Forelimb muscle (tissue), 1 donor: ENCODE data around the gene PITPNC1. TPM values are rescaled to one million over a fixed set of nuclear protein-coding genes. Genes with fewer than 3 reads are reported as not detected.
A peak's percentile ranks its signal among the peaks of the same experiment; 100 is the strongest.
"Not testable (repeated sequence)": the region's sequence is repeated elsewhere in the genome, so short reads cannot be mapped to it uniquely, and the experiment has no call there.

ENCODE experiments used
- DNase-seq: peaks from one replicate; pipeline ENCODE4 v3.0.0-alpha.2; 2013; ENCODE audit warnings: low read depth
- polyA plus RNA-seq: library from polyadenylated mRNA; unstranded; fragments of 120-200 nt; gene quantifications from one replicate; pipeline ENCODE4 v1.2.1, GENCODE V29; 2013; ENCODE audit not compliant: insufficient read length

Gene PITPNC1
- polyA plus RNA-seq, 1 donor: 9.4 TPM

DNA sequence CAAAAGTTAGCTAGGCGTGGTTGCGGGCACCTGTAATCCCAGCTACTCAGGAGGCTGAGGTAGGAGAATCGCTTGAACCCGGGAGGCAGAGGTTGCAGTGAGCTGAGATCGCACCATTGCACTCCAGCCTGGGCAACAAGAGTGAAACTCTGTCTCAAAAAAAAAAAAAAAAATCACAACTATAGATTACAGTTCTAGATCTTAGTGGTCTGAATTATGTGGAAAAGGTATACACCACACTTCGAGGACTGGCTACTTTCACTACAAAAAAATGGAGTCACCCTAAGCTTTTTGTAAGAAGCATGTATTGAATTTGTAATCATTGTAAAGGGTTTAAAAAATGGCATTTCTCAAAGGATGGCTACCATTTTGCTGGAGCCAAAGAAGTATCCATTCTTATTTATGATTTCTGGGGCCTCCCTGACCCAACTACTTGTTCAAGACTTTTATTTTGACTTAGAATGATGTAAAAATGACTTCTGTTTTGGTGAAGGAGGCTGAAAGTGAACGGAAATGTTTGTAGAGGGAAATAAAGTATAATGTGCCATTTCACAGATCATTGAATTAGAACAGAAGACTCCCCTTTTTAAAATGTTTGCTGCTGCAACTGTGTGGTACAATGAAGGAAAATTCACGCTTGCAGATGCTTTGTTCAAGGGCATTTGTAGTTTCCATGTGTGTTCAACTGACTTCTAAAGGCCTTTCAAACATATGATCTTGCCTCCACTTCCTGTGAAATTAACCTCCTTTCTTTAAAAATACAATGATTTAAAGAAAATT, 303.6 kb downstream of the PITPNC1 start:
- DNase-seq: no peak

DNA sequence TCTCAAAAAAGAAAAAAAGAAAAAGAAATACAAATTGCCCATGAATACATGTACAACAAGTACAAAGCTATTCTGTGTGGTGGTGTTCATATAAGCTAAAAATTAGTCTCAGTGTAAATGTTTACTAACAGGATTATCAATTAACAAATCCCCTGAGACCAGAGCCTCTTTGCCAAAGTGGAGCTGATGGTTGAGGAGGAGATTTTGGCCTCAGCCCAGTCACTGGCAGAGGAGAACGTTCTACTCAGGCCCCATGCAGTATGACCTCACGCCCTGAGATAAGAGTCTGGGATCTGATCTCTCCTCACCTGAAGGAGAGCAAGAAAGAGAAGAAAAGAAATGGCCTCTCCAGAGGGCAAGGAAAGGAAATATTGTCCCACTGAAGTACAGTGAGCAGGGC, 305.1 kb downstream of the PITPNC1 start:
- no peak for DNase-seq

DNA sequence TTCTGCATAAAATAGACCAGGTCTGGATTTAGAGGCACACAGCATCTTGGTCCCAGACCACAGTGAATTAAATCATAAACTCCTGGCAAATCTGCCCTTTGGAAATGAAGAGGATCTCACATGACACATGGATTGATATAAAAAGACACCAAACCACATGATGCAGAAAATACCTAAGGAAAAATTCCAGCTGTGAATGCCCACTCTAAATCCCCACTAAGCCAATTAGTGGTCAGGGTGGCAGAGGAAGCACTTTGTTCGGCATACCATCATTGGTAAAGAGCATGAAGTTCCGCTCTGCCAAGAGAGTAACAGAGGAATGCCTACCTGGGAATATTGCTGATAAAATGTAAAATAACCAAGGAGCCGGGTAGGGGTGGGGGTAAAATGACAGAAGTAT, 308.3 kb downstream of the PITPNC1 start:
- DNase-seq: no peak

DNA sequence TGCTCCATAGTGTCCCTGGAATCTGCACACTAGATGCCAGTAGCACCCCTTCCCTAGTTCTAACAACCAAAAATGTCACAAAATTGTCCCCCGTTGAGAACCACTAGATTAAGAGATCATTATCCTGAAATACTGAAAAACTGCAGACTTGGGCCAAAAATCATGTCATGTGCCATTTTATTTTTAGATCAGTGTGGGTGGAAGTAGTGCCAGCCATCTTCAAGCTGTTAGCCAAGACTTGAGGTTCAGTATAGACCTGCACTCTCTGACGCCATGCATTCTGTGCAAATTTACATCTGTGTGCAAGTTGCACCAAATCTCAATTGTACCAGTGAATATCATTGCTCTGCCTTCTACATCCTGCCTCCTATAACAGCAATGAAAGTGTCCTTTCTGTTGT, 309.2 kb downstream of the PITPNC1 start:
- no peak for DNase-seq

DNA sequence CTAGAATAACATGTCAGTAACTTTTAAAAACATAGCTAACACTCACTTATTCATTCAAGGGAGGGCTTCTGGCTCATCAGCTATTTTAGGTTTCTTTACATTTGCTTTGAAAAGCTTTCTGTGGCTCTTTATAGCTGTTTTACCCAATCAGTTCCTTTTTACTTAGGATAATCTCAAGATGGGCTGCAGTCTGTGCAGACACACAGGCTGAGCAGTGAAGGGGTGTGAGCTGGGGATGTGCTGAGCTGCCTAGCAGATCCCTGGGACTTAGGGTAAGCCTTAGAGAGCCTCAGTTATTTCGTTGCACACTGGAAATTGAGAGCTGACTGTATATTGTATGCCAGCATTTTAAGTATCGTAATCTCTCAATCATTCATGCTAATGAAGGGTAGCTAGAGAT, 310.4 kb downstream of the PITPNC1 start:
- no peak for DNase-seq

DNA sequence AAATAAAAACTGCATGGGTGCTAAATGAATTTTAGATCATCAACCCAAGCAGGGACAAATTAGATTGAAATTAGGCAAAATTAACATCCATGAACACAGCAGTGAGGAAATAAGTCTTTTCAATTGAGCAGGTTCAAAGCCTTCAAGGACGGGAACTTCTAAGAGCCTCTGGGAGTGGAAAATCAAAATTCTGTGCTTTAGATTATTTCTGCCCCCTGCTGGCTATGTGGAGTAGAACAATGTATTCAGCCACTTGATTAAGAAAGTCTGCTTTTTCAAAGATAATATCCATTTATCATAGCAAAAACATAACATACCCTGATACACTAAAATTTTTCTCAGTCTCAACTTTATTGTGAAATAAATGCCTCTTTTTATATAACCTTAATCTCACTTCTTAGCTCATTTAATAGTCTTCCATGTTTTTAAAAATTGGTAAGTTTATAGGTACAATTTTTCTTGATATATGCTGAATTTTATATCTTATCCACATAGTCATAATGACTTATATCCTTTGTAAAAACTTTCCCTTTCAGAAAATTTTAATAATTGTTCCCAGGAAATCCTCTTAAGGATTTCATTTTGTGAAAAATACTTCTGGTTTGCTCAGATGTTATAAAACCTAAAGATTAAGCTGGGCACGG, 312.6 kb downstream of the PITPNC1 start:
- peak; percentile 49 for DNase-seq

DNA sequence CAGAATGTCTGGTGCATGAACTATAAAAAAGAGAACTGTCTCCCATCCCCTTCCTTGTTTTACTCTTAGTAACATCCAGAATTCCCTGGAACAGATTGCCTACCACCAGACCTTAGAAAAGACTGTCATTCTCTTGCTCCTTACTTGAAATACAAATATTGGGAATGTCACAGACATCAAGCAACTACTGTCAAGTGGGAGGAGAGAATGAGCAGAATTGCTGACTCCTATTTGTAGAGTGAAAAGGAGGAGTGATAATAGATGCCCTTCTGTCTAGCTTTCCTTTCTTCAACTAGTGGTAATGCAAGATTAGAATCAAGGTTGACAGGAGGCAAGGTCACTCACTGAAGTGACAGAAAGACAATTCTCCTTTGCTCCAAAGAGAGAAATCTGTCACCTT, 316.7 kb downstream of the PITPNC1 start:
- DNase-seq: no peak

DNA sequence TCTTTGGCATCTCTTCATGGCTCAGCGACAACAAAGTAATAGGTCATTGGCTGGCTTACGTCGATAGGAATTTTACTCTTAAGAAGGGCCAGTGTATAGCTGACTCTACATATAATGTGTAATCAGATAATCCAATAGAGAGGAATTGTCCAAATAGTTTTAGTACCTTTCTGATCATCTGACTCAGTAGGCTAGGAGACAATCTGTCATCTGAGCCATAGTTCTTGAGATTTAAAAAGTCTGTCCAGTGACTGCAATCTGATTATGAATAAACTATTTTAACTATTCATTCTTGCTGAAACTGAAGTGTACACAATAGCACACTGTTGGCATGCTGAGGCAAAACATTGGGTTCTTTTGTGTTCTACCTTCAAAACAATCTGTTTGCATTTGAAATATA, 319.3 kb downstream of the PITPNC1 start:
- DNase-seq: no peak

DNA sequence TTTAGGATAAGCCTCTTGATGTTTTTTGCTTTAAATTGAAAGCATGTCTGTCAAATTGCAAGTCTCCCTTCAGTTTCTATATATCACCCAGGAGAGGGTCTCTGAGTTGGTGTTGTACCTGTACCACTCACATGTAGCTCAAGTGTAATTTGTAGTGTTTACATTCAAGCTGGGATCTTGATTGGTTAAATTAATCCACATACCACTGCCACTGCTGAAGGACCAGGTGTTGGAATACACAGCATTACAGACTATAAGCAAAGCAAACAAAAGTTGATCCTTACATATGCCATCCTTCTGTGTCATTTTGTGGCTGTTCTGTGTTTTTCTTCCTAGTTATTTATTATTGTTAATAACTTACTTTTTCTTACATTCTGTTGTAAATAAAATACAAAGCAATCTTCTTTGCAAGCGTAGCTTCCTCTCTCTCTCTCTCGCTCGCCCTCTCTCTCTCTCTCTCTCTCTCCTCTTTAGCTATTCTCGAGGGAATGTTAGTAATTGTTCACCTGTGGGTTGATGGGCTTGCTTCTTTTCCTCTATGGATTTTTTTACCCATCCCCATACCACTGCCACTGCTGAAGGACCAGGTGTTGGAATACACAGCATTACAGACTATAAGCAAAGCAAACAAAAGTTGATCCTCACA, 319.9 kb downstream of the PITPNC1 start:
- no peak for DNase-seq

DNA sequence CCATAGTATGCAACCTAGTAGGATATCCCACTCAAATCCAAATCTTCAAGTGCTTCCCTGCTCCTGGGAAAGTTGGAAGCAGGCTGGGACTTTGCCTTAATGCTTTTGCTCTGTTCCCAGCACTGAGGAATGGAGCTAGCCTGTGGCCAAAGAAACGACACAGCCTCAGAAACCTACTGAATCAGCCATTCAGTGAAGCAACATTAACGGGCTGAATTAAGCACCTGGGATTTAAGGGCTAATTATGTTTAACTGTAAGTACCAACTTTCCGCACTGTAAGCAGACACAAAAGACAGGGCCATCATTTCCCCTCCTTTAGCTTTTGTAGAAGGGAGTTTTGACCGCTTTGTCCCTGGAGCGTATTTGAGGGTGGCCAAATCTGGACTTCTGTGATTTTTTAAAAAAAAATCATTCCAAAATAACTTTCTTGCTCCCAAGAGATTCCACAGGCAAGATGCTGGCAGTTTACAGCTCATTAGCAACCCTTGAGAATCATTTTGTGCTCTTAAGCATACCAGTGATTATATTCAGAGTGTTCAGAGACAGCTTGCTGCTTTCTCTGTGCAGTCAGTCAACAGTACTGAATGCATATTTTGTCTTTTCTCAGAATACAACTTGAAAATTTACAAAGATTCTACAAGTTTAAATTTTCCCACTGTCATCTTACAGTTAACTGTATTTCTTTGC, 323.1 kb downstream of the PITPNC1 start:
- no peak for DNase-seq

DNA sequence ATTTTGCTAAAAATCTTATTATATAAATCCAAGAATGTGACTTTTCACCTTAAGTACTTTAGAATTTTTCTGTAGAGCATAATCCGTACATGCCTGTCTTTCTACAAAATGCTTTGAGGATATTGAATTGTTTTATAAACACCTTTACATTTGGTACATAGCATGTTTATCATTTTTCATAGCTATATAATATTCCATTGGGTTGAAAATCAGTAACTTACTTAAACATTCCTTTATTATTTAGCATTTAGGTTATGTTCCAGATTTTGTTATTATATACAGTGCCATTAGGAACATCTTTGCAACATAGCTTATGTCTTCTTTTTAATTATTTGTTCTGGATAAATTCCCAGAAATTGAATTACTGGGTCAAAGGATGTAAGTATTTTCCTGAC, 323.6 kb downstream of the PITPNC1 start:
- DNase-seq: no peak

DNA sequence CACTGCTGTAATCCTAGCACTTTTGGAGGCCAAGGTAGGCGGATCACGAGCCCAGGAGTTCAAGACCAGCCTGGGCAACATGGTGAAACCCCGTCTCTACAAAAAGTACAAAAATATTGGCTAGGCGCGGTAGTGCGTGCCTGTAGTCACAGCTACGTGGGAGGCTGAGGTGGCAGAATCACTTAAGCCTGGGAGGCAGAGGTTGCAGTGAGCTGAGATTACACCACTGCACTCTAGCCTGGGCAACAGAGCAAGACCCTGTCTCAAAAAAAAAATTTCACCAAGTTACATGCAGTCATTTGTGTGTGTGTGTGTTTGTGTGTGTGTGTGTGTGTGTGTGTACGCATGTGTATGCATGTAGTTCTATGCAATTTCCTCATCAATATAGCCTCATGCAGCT, 325.8 kb downstream of the PITPNC1 start:
- DNase-seq: not testable (repeated sequence)

DNA sequence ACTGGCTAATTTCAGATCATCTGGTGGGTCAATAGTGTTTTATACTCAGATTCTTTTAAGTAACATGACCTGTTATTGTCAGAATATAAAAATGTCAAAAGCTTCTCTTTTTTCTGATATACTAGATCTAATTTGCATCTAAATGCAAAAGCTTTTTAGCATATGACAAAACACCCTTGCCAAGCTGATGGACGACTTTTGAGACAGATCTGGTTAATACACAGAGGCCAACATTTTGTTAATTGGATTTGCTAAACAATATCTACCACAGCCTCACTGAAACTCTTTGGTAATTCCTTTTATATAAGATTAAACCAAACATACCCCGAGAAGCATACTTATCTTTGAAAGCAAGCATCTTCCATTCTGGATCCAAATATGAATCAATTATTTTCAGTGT, 330.4 kb downstream of the PITPNC1 start:
- no peak for DNase-seq

DNA sequence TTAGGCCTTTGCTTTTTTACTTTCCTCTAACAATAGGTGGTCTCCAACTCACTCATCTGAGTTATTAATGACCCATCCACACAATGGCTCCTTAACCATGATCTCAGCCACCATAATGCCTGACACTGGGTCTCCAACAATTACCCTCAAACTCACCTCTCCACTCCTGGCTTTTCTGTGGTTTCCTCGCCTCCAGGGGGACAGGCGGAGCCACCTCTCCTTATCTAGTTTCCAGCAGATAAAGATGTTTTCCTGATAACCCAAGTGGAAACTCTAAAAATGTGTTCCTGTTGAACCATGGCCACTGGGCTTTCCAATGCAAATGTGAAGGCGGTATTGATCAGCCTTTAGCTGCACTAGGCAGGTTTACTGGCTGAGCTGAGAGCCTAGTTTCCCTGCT, 331.3 kb downstream of the PITPNC1 start:
- DNase-seq: no peak

DNA sequence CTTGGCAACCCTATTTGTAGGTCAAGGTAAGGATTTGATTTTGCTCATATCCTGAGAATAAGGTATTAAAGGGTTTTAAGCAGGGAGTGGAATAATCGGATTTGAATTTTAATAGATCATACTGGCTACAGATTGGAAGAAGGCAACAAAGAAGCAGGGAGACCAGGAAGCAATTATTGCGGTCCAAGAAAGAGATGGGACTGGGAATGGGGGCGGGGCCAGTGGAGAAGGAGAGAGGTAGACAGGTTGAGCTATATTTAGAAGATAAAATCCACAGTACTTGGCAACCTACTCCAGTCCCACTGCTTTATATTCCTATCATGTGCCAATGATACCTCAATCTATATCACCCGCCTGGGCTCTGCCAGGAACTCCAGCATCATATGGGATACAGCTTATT, 334.8 kb downstream of the PITPNC1 start:
- no peak for DNase-seq

DNA sequence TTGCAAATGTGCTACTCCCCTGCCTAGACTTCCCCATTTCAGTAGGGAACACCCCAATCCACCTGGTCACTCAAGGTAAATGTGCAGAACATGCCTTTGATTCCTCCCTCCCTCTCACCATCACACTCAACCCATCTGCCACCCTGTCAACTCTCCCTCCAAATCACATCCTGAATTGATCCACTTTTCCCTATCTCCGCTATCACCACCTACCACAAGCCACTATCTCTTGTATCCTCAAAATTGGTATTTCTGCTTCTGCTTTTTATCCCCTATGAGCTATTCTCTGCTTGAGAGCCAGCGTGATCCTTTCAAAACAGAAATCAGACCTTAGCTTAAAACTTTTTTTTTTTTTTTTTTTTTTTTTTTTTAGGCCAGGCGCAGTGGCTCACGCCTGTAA, 335.3 kb downstream of the PITPNC1 start:
- no peak for DNase-seq

DNA sequence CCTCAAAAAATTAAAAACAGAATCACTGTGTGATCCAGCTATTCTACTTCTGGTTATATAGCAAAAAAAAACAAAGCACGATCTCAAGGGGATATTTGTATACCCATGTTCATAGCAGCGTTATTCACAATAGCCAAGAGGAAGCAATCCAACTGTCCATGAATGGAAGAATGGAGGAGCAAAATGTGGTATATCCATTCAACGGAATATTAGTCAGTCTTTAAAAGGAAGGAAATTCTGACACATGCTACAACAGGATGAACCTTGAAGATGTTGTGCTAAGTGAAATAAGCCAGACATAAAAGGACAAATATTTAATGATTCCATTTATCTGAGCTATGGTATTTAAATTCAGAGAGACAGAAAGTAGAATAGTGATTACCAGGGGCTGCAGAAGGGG, 336.1 kb downstream of the PITPNC1 start:
- DNase-seq: no peak

DNA sequence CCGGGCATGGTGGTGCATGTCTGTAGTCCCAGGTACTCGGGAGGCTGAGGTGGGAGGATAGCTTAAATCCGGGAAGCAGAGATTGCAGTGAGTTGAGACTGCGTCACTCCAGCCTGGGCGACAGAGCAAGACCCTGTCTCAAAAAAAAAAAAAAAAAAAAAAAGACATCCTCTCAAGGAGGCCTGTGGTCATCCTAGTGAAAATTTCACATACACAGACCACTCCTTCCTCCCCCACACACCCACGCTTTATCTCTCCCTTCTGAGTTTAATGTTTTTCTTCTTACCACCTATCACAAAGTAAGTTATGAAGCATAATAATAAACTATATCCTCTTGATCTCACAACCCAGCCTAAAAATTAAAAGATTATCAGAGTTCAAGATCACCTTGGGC, 339.3 kb downstream of the PITPNC1 start:
- DNase-seq: no peak

DNA sequence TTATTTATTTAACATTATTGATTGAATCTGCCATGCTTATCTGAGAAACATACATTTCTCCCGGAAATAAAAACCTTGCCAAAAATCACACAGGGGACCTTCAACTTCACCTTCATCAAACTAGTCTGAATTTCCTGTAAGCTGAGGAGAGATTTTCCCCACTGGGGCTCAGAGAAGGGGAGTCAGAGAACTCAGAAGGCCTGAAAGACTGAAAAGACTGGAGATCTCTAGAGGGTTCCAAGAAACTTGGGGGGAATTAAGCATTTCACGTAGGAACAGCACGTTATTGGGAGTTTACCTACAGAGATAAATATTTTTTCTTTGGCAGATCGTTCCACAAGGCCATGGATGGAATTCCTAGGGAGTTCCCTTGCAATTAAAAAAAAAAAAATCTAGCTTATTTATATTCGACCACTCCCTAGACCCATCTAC, 340.1 kb downstream of the PITPNC1 start:
- no peak for DNase-seq

DNA sequence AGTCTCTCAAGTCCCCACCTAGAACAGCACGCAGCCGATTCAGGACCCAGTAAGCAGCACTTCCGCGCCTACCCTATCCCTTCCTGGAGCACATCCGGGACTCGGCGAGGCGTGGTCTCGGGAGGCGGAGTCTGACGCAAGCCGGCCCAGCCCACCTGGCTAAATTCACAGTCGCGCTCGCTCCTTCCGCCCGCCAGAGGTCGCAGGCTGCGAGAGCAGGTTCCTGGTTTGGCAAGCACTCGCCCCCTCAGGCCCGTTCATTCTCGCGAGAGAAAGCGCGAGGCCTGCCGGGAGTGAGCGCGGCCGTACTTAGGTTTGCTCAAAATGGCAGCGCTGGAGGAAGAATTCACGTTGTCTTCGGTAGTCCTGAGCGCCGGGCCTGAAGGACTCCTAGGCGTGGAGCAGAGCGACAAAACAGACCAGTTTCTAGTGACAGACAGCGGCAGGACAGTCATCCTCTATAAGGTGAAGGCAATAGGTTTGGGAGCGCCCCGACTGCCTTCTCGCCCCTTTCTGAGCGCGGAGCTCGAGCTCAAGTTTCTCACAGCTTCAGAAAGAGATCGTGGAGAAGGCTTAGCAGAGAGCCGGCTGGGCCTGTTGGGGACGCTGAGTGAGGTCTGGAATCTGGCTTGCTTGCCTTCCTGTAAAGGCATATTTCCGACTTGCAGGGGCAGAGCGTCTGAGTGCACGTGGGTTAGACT, 340.7 kb downstream of the PITPNC1 start, which contains the start of gene NOL11:
Gene NOL11 (plus strand): TSS at position 313 of the 701 bp plus-strand sequence. CDS start 12 bp downstream, at position 325.
- DNase-seq: peak; percentile 96

DNA sequence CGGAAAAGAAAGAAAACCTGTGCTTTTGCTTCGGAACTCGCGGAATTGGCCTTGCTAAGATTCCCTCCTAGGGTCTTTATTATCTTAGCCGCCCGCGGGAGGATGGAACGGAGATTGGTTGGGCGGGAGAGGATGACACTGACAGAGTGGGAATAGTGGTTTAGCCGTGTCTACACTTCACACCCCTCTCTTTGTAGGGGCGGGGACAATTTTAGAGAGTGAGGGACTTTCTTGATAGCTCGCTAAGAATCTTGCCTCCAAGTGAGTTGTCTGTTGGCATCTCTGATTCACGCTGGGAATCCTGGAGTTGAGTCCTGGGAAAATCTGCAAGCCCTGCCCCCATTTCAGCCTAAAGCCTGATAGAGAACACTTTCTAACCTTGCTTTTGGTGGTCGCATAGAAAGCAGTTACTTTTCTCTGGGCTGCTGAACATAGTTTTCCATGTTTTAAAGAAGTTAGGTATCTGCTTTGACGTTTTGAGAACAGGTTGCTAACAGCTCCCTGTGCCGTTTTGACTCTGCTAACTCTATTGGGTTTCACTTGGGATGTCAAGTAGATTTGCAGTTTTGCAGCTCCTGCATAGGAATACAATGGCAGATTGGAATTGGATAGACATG, 341.4 kb downstream of the PITPNC1 start:
- no peak for DNase-seq
